Measurements from ENCODE around the gene JMJD1C. TPM values are rescaled to one million over a fixed set of nuclear protein-coding genes. Genes with fewer than 3 reads are reported as not detected.

JMJD1C gene
- total and polyA plus RNA-seq, 11 donors = 20.3 to 54.6 (median 34.1) TPM

- Histone ChIP-seq H3K4me1 (peaks cover 8 to 57% (median 43%) of the 10 kb centered on the region in 12 donors), H3K4me3 (peak overlapping the region in 11 of 12 donors; percentile 35 to 68 (median 57)), H3K9me3 (no peaks in the 10 kb centered on the region), H3K36me3 (peaks cover 0 to 19% (median 11%) of the 10 kb centered on the region in 9 donors), H3K27ac (peak overlapping the region in 11 of 12 donors; percentile 84 to 96 (median 88)), H3K27me3 (no peaks in the 10 kb centered on the region)
- intact Hi-C loops (cut with DNase I) = loop anchor here in 9 of 10 donors (5.0 to 10.0 kb wide), 9 partner anchors 47 to 448 kb away; partner anchors contain the start of genes JMJD1C (in 4 of the 9) and REEP3 (in 4 of the 9)
- ATAC-seq (no peak), DNase-seq (no peak)
- TF ChIP-seq CTCF (IDR thresholded peaks at IDR 0.05) (no peak), POLR2A (IDR thresholded peaks at IDR 0.05) (no peak)
Observed at GRCh38 chr10:63264617-63265221, 201.1 kb downstream of the JMJD1C start.

DNA sequence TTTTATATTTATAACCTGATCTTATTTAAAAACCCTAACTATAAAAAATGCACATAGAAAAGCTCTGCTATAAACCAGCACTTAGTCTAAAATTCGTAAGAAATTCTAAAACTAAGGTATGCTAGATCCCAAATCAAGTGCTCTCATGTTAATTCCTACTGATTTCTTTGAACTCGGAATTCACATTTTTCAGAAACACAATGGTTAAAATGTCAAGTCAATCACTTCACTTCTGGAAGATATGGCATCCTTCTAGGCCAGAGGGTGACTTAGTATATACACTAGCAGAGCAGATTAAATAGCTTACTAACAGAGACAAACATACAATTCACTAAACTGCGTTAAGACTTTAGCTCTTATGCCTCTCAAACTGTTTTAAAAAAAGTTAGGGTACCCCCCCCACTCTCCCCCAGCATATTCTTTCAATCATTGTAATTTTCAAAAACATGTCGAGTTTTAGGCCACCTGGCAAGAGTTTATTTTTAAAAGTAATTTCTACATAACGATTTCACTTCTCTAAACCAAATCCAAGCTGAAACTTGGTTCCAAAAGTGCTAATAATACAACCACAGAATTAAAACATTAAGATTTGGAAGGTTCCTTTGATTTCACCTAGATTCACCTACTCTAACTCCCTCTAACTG, 203.2 kb downstream of the JMJD1C start:
- H3K4me3 ChIP-seq = no peak overlapping the region
- ATAC-seq = no peak
- H3K27ac ChIP-seq = peak overlapping the region in 10 of 12 donors; percentile 1 to 89 (median 26)
- H3K36me3 ChIP-seq = peaks cover 0 to 22% (median 11%) of the 10 kb centered on the region in 9 donors
- peaks cover 11 to 74% (median 63%) of the 10 kb centered on the region in 12 donors for H3K4me1 ChIP-seq
- WGBS, 4 donors = 70 to 71% (median 70%) methylated on average over 5 of the region's 5 CpGs
- TF ChIP-seq POLR2A (IDR thresholded peaks at IDR 0.05) = no peak
- TF ChIP-seq CTCF (IDR thresholded peaks at IDR 0.05) = no peak
- no peaks in the 10 kb centered on the region for H3K9me3 ChIP-seq
- intact Hi-C loops (cut with DNase I) = loop anchor here in 7 of 10 donors (5.0 to 10.0 kb wide), 4 partner anchors 45 to 262 kb away; partner anchors contain the start of genes JMJD1C (in 2 of the 7) and REEP3 (in 2 of the 7)
- DNase-seq = no peak
- no peaks in the 10 kb centered on the region for H3K27me3 ChIP-seq

DNA sequence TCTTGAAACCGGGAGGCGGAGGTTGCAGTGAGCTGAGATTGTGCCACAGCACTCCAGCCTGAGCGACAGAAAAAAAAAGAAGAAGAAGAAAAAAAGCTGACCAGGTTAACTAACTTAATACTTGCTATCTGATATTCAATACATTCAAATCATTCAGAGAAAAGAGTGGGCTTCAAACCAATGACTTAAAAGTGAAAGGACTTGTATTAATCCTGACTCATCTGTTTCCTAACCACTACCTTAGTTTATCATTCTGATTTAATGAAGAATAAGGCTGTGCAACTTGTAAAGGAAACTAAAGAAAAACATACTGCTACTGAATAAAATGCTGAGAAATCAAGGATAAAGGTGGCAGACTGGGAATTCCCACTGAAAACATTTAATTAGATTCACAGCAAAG, 204.3 kb downstream of the JMJD1C start:
- Histone ChIP-seq H3K9me3 (no peaks in the 10 kb centered on the region), H3K36me3 (peaks cover 0 to 22% (median 11%) of the 10 kb centered on the region in 9 donors), H3K4me3 (peak overlapping the region in 1 of 12 donors; percentile 6), H3K27me3 (no peaks in the 10 kb centered on the region), H3K4me1 (peaks cover 11 to 85% (median 74%) of the 10 kb centered on the region in 12 donors), H3K27ac (peak overlapping the region in 3 of 12 donors; percentile 41 to 89 (median 80))
- 86 to 94% (median 92%) methylated on average over 3 of the region's 3 CpGs for WGBS, 4 donors
- DNase-seq (no peak), ATAC-seq (no peak)
- intact Hi-C loops (cut with DNase I) = loop anchor here in 7 of 10 donors (5.0 to 10.0 kb wide), 4 partner anchors 44 to 263 kb away; partner anchors contain the start of genes JMJD1C (in 2 of the 7) and REEP3 (in 2 of the 7)
- TF ChIP-seq CTCF (IDR thresholded peaks at IDR 0.05) (no peak), POLR2A (IDR thresholded peaks at IDR 0.05) (no peak)

- H3K27ac ChIP-seq = peak overlapping the region in 2 of 12 donors; percentile 80 to 89
- H3K4me3 ChIP-seq = peak overlapping the region in 1 of 12 donors; percentile 6
- no peaks in the 10 kb centered on the region for H3K27me3 ChIP-seq
- intact Hi-C loops (cut with DNase I) = loop anchor here in 7 of 10 donors (5.0 to 10.0 kb wide), 4 partner anchors 44 to 264 kb away; partner anchors contain the start of genes JMJD1C (in 2 of the 7) and REEP3 (in 2 of the 7)
- no peaks in the 10 kb centered on the region for H3K9me3 ChIP-seq
- TF ChIP-seq POLR2A (IDR thresholded peaks at IDR 0.05) (no peak), CTCF (IDR thresholded peaks at IDR 0.05) (no peak)
- WGBS, 4 donors = 68 to 73% (median 71%) methylated on average over 3 of the region's 3 CpGs
- H3K4me1 ChIP-seq = peaks cover 11 to 91% (median 80%) of the 10 kb centered on the region in 12 donors
- DNase-seq = no peak
- peaks cover 0 to 22% (median 11%) of the 10 kb centered on the region in 9 donors for H3K36me3 ChIP-seq
- peak in 2 of 4 donors; percentile 24 to 40 for ATAC-seq
Observed at GRCh38 chr10:63260860-63261251, 204.9 kb downstream of the JMJD1C start.
